Measurements from ENCODE around the gene ST6GALNAC1.

ST6GALNAC1 gene, protein sequence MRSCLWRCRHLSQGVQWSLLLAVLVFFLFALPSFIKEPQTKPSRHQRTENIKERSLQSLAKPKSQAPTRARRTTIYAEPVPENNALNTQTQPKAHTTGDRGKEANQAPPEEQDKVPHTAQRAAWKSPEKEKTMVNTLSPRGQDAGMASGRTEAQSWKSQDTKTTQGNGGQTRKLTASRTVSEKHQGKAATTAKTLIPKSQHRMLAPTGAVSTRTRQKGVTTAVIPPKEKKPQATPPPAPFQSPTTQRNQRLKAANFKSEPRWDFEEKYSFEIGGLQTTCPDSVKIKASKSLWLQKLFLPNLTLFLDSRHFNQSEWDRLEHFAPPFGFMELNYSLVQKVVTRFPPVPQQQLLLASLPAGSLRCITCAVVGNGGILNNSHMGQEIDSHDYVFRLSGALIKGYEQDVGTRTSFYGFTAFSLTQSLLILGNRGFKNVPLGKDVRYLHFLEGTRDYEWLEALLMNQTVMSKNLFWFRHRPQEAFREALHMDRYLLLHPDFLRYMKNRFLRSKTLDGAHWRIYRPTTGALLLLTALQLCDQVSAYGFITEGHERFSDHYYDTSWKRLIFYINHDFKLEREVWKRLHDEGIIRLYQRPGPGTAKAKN

DNA sequence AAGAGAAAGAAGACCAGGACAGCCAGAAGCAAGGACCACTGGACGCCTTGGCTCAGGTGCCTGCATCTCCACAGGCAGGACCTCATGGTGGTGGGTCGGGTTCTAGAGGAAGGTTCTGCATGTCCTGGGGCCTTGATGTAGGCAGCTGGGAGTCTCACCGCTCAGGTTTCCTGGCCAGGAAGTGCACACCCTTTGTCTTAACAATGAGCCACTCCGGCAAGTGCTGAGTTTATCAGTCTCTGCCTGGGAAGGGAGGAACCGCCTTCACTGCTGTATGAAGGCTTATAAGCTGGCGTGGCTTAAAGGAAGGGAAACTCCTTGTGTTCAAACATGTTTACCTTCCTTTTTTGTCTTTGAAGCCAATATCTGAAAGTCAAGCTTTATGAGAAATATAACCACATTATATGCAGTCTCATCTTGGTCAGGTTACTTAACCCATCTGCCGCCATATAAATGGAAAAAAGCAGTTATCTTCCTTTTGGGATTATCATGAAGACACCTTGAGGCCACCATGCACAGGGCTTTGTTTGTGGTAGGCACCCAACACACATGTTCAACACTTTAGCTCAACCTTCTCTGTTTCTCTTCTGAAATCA lies at the start of gene ST6GALNAC1:
TSS of gene ST6GALNAC1 (minus strand) at position 205 of the 596 bp plus-strand sequence. CDS start at position 86, 119 bp downstream.
- peak; percentile 67 for DNase-seq

DNA sequence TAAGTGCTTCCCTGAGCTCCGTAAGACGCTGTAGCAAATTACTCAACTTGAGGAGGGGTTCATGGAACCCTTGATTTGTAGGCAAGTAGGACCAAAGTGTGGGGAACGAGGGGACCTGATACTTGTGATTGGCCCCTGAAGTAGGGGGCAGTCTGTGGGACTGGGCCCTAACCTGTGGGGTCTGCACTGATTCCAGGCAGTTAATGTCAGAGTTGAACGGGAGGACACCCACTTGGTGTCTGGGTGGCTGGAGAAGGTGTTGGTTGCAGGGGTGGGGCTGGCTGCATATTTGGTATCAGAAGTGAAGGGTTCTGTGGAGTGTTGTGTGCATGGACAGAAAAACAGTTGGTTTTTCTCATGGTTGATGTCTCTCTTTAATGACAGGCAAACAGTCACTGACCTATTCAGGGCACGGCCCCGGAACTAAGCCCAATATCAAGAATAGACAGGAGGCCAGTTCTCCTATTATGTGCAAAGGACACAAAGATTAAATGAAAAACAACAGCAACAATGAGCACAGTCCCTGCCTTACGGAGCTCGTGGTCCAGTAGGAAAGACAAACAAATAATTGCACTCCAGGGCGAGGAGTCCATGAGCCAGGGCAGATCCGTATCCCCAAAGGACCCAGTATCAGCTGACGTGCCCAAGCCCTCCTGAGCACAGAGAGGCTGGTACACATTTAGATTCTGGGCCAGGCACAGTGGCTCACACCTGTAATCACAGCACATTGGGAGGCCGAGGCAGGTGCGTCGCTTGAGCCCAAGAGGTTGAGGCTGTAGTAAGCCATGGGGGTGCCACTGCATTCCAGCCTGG lies 48.0 kb upstream of the ST6GALNAC1 start:
- no peak for DNase-seq

DNA sequence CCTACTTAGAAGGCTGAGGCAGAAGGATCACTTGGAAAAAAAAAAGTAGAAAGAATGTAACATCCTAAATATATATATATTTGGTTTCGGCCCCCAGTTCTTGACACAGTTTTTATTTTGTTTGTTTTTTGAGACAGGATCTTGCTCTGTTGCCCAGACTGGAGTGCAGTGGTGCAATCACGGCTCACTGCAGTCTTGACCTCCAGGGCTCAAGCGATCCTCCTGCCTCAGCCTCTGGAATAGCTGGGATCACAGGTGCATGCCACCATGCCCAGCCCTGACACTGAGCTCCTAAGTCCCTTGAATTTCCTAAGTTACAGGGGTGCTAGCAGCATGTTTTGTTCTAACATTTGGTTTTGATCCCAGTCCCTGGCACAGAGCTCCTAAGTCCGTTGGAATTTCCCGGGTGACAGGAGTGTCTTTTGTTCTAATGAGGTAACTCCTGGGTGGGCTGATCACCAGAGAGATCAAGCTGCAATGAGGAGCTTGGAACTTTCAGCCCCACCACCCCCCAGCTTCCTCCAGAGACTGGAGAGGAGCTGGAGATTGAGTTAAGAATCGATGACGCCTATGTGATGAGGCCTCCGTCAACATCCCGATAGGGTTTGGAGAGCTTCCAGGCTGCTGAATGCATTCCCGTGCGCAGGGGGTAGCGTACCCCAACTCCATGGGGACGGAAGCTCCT lies 47.2 kb upstream of the ST6GALNAC1 start:
- no peak for DNase-seq

DNA sequence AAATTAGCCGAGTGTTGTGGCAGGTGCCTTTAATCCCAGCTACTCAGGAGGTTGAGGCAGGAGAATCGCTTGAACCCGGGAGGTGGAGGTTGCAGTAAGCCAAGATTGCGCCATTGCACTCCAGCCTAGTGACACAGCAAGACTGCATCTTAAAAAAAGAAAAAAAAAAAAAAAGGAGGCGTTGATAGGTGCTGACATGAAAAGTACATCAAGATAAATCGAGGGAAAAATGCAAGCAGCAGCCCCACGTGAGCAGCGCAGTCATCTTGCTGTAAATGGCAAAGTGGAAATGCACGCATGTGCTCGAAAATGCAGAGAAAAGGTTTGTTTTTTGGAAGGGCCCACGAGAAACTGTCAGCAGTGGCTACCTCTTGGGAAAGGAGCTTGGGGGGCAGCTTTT lies 46.3 kb upstream of the ST6GALNAC1 start:
- DNase-seq: no peak

DNA sequence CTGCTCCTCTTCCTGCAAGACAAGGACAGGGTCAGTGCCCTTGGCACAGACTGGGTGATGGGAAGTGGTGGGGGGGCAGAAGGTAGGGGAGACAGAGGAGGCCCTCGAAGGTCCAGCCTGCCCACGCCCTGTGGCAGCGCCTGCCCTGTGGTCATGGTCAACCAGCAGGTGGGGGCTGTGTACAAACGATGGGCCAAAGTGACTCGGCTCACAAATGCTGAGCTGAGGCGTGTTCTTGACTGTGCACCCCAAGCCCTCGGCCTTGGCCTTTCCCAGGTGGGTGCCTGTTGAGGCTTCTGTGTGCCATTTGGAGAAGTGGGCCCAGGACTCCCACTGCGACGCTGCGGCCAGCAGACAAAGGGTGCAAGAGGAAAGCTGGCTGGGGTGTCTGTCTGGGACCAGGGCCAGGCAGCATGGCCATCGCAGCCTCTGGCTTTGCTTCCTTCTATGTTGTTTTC lies 44.6 kb upstream of the ST6GALNAC1 start:
- no peak for DNase-seq

DNA sequence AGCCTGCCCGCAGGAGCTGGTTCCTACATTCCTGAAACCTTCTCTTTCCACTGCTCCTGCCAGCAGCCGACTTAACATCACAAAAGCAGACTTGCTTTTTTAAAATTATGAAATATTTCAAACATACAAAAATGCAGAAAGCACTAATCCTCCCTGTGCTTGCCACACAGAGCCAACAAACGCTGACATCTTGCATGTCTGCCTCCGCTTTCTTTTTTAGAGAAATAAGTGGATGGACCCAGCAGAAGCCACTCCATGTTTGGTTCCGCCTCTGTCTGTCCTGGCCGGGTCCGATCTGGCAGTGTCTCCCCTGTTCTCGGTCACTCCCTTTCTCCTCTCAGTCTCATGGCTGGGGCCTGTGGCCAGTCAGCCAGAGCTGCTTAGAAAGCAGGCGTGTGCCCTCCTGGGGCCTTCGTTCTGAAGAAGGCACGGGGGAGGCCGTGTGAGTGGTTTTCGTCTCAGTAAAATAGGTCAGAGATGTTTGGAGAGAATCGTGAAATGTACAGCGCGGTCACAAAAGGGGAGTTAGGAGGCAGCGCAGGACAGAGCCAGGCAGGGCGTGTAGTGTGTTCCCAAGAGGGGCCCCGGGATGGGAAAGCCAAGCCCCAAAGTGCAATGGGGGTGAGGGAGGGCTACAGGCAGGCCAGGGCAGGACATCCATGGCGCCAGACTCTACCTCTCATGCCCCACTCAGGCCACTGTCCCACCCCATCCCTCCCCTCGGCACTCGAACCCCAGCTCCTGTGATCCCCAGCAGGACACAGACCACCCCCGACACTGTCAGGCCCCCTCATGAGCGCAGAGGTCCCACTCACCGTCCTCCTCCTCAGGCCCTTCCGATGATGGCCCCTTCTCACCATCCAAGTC lies 44.0 kb upstream of the ST6GALNAC1 start:
- DNase-seq: no peak

GRCh38 chr17:76686538-76687297 lies 43.2 kb upstream of the ST6GALNAC1 start:
- DNase-seq: no peak

DNA sequence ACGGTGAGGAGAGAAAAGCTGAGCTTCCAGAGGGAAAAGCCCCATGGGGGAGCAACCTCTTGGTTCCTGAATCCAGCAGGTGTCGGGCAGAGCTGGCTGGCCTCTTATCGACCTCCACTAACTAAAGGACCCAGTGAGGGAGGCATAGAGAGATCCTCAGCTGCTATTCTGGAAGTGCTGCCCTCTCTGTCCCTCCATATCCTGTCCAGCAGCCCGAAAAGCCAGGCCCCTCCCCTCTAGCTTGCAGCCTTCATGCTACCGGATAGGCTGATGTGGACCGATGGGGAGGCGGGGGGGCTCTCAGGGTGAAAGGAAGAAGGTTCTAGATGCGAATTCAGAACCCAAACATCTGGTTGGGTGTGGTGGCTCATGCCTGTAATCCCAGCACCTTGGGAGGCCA lies 42.3 kb upstream of the ST6GALNAC1 start:
- no peak for DNase-seq

DNA sequence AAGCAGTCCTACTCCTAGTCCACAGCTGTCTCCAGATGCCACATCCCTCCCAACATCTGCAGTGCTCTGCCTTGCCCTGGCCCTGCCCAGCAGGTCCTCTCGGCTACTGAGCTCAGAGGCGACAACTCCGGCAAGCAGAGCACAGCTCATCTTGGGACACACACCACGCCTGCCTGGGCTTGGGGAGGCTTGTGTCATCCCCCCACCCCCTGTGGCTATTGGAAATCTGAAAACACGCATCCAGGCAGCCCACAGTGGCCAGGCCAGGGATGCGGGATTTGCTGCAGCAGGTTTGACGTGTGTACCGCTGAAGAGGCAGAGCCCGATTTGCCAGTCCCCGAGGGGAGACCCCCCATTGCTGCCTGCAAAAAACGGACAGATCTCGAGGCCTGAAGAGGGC lies 41.8 kb upstream of the ST6GALNAC1 start:
- no peak for DNase-seq

- DNase-seq: no peak
Observed at GRCh38 chr17:76684756-76685155, 41.2 kb upstream of the ST6GALNAC1 start.

- no peak for DNase-seq
Observed at GRCh38 chr17:76683921-76684745, 40.6 kb upstream of the ST6GALNAC1 start.

GRCh38 chr17:76683011-76683755 lies 39.6 kb upstream of the ST6GALNAC1 start:
- DNase-seq: no peak

DNA sequence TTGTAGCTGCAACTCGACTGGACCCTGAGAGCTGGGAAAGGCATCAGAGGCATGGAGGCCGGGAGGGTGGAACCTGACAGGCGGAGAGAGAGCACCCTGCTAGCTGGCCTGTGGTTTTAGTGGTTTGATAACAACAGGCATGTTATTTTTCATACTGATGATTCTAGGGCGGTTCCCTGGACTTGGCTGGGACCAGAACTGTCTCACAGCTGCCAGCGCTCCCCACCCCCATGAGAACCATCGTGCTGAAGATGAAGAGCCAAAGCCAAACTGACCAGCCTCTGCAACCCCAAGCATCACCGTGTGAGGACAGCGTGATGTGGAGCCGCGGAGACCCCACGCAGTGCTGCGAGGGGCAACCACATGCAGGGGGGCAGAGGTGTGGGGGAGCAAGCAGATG lies 38.7 kb upstream of the ST6GALNAC1 start:
- peak; percentile 89 for DNase-seq

- DNase-seq: peak; percentile 25
Observed at GRCh38 chr17:76681222-76682137, 37.9 kb upstream of the ST6GALNAC1 start.

DNA sequence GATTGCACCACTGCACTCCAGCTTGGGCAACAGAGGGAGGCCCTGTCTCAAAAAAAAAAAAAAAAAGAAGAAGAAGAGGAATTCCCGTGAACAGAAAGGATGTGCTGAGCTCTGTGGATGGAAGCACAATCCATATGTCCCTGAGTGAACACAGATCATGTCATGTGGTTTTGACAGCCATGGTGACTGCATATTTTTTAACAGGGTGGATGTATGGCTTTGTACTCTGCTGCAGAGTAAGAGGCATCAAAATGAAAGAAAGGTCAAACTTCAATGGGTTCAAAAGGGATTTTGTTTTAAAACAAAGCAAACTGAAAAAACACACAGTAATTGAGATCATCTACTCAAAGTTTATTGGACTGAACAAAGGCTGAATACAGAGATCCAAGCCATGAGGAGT lies 35.7 kb upstream of the ST6GALNAC1 start:
- DNase-seq: no peak

DNA sequence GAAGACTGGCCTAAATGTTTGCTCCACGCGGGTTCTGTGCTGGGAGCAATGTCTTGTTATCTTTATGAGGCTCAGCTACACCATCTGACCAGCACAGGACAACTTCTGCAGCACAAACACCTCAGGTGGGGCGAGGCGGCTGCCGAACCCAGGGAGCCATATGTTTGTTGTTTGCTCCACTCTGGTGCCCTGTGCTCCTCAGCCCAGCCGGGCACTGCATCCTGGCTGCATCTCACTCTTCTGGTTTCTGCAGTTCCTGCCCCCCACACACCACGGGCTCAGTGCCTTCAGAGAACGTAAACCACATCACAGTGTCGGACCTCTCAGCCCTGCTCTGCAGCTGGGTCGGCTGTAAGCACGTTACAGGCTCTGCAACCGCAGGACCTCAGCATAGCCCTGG lies 34.8 kb upstream of the ST6GALNAC1 start:
- DNase-seq: no peak

DNA sequence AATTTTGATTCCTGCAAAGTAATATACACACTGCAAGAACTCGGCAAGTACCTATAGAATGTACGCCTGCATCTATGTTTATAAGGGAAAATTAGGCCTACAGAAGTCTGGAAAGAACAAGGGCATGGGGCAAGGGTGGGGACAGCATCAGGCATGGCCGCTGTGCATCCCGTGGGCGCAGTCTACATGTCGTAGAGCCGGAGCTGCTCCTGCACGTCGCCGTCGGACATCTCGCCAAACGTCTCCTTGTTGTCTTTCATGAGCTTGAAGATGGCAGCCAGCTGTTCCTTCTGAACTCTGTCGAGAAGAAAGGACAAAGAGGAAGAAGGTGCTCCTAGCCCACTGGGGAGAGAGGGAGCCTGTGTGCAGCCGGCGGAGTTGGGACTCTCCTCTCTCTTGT lies 33.8 kb upstream of the ST6GALNAC1 start:
- DNase-seq: no peak

- DNase-seq: no peak
Observed at GRCh38 chr17:76676629-76677028, 33.1 kb upstream of the ST6GALNAC1 start.
